ENCODE data around the gene MXD4.

The MXD4 gene

GRCh38 chr4:2296631-2297601 lies 35.0 kb upstream of the MXD4 start:
- peak in 6 of 42 donors; percentile 5 to 35 (median 18) for DNase-seq
- intact Hi-C loops (cut with DNase I), result no loop called here

- DNase-seq, result peak in 6 of 42 donors; percentile 8 to 31 (median 26)
Observed at GRCh38 chr4:2295900-2296442, 34.1 kb upstream of the MXD4 start.

GRCh38 chr4:2295500-2295899 lies 33.6 kb upstream of the MXD4 start:
- DNase-seq, result peak in 7 of 42 donors; percentile 2 to 19 (median 5)
- intact Hi-C loops (cut with DNase I), result no loop called here

More at GRCh38 chr4:2295900-2296442, 34.1 kb upstream of the MXD4 start:
- intact Hi-C loops (cut with DNase I), result no loop called here

- peak in 6 of 42 donors; percentile 0 to 23 (median 8) for DNase-seq
- intact Hi-C loops (cut with DNase I), result no loop called here
Observed at GRCh38 chr4:2292646-2293108, 30.8 kb upstream of the MXD4 start.

- DNase-seq, result peak in 10 of 42 donors; percentile 1 to 40 (median 10)
- intact Hi-C loops (cut with DNase I), result no loop called here
Observed at GRCh38 chr4:2291705-2292645, 30.1 kb upstream of the MXD4 start.

- intact Hi-C loops (cut with DNase I), result no loop called here
- DNase-seq, result peak in 39 of 42 donors; percentile 8 to 80 (median 47)
Observed at GRCh38 chr4:2290974-2291704, 29.2 kb upstream of the MXD4 start.

- DNase-seq, result peak in 8 of 42 donors; percentile 2 to 25 (median 7)
- intact Hi-C loops (cut with DNase I), result no loop called here
Observed at GRCh38 chr4:2290488-2290887, 28.6 kb upstream of the MXD4 start.

- peak in 9 of 42 donors; percentile 1 to 29 (median 8) for DNase-seq
- intact Hi-C loops (cut with DNase I), result no loop called here
Observed at GRCh38 chr4:2289955-2290333, 28.0 kb upstream of the MXD4 start.

GRCh38 chr4:2289311-2289954 lies 27.5 kb upstream of the MXD4 start:
- DNase-seq, result peak in 9 of 42 donors; percentile 2 to 29 (median 9)
- intact Hi-C loops (cut with DNase I), result no loop called here

GRCh38 chr4:2288051-2288541 lies 26.2 kb upstream of the MXD4 start:
- DNase-seq, result peak in 8 of 42 donors; percentile 1 to 28 (median 8)
- intact Hi-C loops (cut with DNase I), result no loop called here

- intact Hi-C loops (cut with DNase I), result no loop called here
- DNase-seq, result peak in 1 of 42 donors; percentile 24
Observed at GRCh38 chr4:2287594-2287915, 25.6 kb upstream of the MXD4 start.

- intact Hi-C loops (cut with DNase I), result no loop called here
- peak in 22 of 42 donors; percentile 6 to 67 (median 33) for DNase-seq
Observed at GRCh38 chr4:2286904-2287593, 25.1 kb upstream of the MXD4 start.

GRCh38 chr4:2285613-2286381 lies 23.9 kb upstream of the MXD4 start:
- intact Hi-C loops (cut with DNase I), result no loop called here
- DNase-seq, result peak in 9 of 42 donors; percentile 1 to 28 (median 7)

GRCh38 chr4:2284934-2285612 lies 23.2 kb upstream of the MXD4 start:
- intact Hi-C loops (cut with DNase I), result no loop called here
- DNase-seq, result peak in 1 of 42 donors; percentile 2

- DNase-seq, result peak in 2 of 42 donors; percentile 1 to 2
- intact Hi-C loops (cut with DNase I), result no loop called here
Observed at GRCh38 chr4:2284161-2284933, 22.4 kb upstream of the MXD4 start.

All from head of caudate nucleus (tissue), 42 donors.